Measurements from ENCODE around the gene TSBP1.
A peak's percentile ranks its signal among the peaks of the same experiment; 100 is the strongest.

The TSBP1 gene, protein sequence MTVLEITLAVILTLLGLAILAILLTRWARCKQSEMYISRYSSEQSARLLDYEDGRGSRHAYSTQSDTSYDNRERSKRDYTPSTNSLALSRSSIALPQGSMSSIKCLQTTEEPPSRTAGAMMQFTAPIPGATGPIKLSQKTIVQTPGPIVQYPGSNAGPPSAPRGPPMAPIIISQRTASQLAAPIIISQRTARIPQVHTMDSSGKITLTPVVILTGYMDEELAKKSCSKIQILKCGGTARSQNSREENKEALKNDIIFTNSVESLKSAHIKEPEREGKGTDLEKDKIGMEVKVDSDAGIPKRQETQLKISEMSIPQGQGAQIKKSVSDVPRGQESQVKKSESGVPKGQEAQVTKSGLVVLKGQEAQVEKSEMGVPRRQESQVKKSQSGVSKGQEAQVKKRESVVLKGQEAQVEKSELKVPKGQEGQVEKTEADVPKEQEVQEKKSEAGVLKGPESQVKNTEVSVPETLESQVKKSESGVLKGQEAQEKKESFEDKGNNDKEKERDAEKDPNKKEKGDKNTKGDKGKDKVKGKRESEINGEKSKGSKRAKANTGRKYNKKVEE

GRCh38 chr6:32371803-32372202 lies at the start of gene TSBP1:
Gene TSBP1 (minus strand): TSS chr6:32371903. CDS start chr6:32371706, 197 bp downstream.
- FAIRE-seq: no peak

DNA sequence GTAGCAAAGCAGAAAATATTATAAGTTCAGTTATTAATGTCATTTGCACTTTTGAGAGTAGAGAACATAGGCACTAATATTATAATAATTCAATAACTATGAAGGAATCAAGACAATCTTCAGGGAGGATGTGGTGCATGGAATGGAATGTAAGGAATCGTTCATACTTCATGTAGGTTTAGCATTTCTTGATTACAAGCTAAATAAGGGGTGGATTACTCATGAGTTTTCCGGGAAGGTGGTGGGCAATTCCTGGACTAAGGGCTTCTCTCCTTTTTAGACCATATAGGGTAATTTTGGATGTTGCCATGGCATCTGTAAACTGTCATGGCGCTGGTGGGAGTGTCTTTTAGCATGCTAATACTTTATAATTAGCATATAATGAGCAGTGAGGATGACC lies 44.3 kb upstream of the TSBP1 start:
- FAIRE-seq: no peak

DNA sequence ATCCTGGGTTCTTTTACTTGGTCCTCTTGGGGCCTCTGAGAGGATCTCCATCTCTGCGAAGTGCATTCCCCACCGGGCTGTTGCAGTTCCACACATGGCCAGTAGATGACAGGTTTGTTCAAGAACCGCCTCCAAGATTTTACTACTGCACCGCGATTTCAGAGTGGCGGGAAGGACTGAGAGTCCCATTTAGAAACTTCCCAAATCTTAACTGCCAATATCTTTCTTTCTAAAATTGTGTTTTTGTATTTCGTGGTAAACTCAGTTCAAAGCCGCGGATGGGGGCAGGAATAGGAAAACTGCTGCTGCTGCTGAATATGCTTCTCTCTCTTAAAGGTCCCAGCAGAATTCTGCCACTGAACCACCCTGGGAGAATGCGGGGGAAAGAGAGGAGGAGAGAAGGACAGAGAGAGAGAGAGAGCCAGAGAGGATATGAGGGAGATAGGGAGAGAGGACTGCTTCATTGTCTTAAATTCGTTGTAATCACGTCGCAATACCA lies 43.9 kb upstream of the TSBP1 start:
- peak; percentile 73 for FAIRE-seq

- FAIRE-seq: no peak
Measured at GRCh38 chr6:32413427-32414047, 41.8 kb upstream of the TSBP1 start.

DNA sequence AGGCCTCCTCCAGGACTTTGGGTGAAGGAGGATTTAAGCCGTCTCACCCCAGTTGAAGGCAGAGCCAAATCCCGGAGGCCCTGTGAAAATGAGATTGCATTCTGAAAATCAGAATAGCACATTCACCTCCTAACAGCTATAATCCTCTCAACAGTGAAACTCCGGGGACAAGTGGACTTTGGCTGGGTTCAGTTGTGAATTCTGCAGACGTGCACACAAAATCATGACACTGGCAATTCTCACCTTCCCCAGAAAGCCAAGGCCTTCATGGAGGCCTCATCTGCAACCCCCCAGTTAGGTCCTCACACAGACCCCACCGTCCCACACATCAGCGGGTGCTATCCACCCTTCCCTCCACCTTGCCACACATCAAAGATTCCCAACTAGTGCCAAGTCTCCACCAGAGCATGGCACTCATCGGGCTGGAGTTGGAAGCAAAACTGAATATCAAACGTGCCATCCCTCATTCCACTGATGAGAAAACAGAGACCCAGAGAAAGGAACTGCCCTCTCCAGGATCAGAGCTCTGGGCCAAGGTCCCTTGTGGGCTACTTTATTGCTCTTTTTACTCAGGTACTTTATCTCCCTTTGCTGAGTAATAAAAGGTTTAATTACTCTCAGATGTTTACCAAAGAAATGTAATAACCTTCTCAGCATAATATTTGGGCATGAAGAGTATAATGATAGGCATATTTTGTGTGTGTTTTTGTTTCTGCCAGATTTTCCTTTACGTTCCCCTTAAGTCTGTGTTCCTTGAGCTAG lies 40.0 kb upstream of the TSBP1 start:
- FAIRE-seq: no peak

- no peak for FAIRE-seq
Measured at GRCh38 chr6:32410906-32411305, 39.2 kb upstream of the TSBP1 start.

DNA sequence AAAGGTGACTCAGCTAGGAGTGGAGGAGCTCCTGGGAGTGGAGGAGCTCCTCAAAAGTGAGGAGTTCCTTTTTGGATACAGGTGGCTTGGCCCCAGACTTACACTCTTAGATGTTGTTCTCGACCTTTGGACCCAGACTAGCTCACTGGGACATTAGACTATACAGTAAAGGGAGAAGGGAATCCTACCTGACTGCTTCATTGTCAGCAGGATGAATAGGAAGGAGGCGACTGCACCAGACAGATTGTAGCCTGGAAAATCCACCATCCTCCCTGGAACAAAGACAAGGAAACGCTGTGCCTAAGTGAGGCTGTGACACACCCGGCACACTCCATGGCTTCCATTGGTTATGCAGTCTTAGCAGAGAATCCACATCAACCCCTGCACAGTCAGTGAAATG lies 35.2 kb upstream of the TSBP1 start, which contains the start of gene BTNL2:
Gene BTNL2 (minus strand): TSS at position 325 of the 400 bp plus-strand sequence. CDS start 58 bp downstream, at position 267.
- no peak for FAIRE-seq

- FAIRE-seq: no peak
Measured at GRCh38 chr6:32406197-32406596, 34.5 kb upstream of the TSBP1 start.

DNA sequence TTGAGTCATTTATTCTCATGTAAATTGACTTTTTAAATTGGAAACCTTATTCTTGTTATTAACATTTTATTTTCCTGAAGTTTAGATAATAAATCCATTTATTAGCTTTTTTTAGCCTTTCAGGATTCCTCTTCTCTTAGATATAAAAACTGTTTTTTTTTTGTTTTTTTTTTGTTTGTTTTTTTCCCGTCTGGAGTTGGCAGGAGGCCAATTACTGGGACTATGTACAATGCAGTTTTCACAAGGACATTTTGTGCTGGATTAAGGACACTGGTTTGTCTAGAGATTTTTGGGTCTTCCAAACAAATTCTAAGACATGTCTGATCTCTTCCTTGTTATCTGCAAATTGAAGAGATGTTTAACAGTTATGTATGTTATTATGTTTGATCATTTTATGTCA lies 34.0 kb upstream of the TSBP1 start:
- no peak for FAIRE-seq

DNA sequence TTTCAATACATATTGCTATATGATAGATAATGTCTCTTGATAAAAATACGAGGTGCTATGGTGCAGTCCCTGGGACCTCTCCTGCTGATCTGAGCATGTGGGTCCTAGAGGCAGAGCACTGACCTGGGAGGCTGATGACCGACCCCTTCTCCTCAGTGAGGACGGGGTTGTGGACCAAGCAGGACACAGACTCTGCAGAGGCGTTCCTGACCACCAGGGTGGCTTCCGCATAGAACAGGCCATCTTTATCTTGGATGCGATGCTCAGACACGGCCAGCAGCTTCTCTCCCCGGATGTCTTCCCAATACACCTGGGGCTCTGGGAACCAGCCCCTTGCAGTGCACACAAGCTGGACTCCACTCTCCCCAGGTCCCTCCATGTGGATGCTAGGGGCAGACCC lies 31.1 kb upstream of the TSBP1 start:
- no peak for FAIRE-seq

DNA sequence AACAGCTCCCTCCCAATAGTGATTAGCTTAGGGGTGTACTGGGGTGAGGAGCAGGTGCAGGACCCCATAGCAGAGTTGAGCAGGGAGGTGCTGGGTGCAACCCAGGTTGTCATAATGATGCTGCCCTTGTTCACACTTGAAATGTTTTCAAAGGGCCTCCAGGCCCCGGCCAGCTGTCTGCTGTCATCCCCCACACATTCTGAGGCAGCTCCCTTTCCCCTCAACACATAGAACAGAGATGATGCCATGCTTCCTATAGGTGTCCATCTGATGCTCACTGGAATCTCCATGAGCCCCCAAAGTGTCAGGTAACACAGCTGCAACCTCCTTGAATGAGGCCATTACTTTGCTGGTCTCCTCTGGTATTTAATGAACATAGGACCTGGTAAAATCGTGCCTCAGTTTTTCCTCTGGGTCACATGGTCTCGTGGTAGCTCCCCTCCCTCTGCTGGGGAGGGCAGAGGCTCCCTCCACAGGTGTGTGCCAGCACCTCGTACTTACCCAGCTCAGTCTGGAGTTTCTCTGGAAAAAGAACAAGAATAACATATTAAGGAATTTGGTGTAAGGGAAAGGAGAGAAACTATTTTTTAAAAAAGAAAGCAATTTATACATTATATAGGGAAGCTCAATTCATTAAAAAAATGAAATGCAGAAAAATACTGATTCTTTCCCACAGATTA lies 29.7 kb upstream of the TSBP1 start:
- FAIRE-seq: no peak

DNA sequence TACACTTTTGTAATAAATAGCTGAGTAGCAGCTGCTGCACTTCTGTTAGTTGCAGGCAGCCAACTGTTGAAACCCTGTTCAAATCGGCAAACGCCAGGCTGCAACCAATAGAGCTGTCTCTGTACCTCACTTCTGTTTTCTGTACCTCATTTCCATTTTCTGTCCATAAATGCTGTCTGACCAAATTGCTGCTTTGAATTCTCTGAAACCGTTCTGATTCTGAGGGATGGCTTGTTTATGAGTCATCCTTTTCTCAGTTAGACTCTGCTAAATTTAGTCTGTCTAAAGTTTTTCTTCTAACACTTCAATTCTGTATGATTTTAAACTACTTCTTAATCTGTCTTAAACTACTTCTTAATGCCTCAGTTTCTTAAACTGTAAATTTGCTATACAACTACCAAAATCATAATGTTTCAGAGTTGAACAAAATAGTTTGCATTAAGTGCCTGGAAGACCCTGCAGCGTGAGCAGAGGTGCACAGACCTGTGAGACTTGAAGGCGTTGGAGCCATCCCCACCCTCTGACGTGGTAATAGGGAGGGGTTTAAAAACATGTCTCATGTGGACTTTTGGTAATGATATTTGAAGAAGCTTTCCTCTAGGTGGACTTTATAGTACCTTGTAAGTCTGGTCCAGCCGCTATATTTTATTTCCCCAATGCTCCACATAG lies 25.7 kb upstream of the TSBP1 start:
- no peak for FAIRE-seq

DNA sequence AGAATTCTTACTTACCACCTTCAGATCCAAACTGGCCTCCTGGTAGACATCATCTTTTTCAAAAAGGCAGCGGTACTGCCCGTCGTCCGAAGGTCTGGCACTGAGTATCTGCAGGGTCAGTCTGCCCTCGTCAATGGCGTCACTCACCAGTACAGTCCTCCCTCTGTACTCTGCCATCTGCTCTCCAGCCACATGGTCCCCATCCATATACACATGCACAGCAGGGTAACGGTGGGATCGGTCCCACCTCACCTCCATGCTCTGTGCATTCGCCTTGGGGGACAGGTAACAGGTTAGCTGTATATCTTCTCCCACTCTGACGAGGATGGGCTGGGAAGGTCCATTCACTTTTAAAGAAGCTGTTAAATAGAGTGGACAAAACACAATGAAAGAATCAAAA lies 24.3 kb upstream of the TSBP1 start:
- no peak for FAIRE-seq

DNA sequence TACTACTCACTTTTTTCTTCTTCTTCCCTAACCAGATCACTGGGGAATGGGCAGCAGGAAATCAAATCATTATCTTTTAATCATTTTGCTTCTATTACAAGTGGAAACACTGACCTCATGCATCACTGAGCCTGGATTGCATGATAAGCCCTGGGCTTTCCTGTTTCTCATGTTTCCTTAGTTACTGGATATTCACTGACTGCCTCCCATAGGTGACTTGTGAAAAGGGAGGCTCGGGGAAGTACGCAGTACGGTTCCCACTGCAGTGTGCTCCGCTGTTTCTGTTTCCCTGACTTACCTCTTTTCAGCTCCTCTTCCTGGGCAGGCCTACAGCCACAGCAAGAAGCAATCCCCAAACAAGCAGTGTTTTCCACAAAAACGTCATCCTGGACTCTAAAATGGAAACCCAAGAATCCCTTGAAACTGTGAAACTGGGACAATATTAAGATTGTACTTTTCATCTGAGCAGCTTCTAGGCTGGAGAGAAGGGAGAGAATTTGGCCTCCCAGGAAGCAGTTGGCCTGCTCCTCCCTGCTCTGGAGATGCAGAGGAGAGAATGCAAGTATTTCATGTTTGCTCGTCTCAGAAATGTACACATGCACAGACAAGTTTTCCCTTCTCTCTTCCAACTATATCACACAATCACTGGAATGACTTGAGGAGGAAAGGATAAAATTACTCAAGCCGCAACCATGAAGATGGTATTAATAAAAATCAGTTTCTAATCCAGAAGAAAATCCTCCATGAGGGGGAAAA lies 22.1 kb upstream of the TSBP1 start:
- FAIRE-seq: no peak

DNA sequence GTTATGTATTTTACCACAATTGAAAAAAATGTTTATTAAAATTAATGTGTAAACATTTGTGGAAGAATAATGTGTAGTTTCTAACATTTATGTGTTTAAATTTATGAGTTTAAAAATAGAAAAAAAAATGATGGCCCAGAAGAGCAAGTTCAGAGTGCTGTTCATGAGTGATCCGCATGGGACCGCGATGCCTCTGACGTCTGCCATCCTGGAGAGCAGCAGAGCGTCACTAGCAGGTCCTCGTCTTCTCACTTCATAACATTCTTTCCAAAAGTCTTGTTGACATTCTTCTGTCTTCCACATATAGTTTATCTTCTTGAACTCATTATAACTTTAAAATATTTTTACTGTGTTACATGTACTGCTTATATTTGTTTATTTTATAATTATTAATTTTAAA lies 19.8 kb upstream of the TSBP1 start:
- FAIRE-seq: no peak

- no peak for FAIRE-seq
Measured at GRCh38 chr6:32387589-32388340, 16.1 kb upstream of the TSBP1 start.

DNA sequence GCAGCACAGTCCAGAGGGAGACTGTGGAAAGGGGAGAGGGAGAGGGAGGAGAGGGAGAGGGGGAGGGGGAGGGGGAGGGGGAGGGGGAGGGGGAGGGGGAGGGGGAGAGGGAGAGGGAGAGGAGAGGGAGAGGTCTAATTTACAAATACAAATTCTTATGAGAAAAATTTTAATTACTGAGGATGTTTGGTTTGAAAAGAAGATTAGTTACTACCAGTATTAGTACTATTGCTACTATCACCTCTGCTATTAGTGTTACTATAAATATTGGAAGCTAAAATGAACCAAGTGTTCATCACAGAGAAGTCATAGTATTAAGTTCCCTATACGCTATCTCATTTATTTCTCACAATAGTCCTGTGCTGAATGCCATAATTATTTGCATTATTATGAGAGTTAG lies 14.3 kb upstream of the TSBP1 start:
- no peak for FAIRE-seq

- no peak for FAIRE-seq
Measured at GRCh38 chr6:32382757-32383420, 11.2 kb upstream of the TSBP1 start.

- FAIRE-seq: no peak
Measured at GRCh38 chr6:32379545-32379944, 7.8 kb upstream of the TSBP1 start.

Data from A204.1 (cell line).